ENCODE data around the gene DECR2.
"Not testable (repeated sequence)": the region's sequence is repeated elsewhere in the genome, so short reads cannot be mapped to it uniquely, and the experiment has no call there.

Gene DECR2

GRCh38 chr16:405548-406506, 4.1 kb downstream of the DECR2 start:
- FAIRE-seq = no peak

GRCh38 chr16:407253-407652, 5.6 kb downstream of the DECR2 start:
- FAIRE-seq = no peak

DNA sequence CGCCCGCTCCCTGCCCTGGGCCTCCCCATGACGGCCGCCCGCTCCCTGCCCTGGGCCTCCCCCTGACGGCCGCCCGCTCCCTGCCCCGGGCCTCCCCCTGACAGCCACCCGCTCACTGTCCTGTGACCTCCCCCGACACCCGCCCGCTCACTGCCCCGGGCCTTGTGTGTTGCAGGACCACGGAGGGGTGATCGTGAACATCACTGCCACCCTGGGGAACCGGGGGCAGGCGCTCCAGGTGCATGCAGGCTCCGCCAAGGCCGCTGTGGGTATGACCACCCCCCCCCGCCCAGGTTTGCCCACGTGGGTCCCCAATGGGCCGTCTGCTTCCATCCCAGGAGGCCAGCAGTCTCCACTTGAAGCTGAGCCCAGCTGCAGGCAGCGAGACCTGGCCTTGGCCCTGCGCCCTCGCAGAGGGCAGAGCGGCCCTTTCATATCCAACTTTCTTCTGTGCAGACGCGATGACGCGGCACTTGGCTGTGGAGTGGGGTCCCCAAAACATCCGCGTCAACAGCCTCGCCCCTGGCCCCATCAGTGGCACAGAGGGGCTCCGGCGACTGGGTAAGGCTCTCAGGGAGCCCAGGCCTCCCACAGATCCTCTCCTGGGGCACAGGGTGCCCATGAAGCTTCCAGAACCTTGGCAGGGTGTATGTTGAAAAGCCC, 9.0 kb downstream of the DECR2 start:
- no peak for FAIRE-seq

DNA sequence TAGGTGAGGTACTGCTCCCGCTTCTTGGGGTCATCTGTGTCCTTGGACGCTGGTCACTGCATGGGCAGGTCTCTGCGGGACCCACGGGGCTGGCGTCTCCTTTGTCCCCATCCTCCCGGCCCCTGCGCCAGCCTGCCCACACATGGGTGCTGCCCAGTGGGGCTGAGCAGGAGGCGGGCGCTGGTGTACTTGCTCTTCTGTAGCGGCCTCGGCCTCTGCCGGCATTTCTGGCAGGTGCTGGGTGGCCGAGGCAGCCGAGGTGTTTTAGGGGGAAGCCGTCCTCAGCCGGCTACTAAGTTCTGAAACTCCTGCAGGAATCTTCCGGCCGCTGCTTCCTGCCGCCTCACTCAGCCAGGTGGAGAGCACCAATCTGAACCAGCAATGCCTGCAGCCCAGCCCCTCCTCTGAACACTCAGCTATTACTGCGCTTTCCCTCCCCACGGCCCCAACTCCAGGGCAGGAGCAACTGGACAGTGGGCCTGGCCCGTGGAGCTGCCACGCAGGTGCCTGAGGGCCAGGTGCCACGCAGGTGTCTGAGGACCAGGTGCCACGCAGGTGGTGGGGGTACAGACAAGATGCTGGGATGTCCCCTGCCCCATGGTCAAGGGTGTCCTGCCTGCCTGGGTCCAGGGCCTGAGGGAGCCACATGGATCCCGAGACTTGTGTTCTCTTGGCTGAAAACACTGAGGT, 10.0 kb downstream of the DECR2 start:
- no peak for FAIRE-seq

DNA sequence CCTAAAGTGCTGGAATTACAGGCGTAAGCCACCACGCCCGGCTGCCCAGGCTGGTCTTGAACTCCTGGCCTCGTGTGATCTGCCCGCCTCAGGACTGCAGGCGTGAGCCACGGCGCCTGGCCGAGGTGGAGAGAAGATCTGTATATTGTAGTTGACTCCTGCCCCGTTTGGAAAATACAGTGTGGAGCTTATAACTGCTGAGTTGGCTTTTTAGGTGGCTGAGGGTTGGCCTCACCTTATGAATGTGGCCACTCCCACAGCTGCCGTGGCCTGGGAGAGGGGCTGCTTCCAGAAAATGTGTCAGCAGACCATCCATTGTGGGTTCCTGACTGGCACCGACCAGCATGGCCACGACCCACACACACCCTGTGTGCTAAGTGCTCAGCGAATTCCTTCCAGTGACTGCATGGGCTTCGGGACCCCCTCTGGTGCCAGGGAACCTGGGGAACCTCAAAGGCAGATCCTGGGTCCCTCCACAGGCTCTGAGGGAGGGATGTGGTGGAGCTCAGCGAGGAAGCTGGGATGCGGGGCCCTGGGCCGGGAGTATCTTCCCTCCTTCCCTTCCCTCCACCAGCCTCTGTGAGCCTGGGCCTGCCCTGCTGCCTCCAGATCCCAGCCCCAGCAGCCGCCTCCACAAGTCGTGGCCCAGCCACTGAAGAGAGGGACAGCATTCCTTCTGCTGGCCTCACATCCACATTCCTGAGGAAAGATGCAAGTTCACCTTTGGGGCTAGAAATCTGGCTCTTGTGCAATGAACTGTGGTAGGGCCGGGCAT, 12.9 kb downstream of the DECR2 start:
- FAIRE-seq = no peak

GRCh38 chr16:415170-415498, 13.4 kb downstream of the DECR2 start:
- FAIRE-seq = not testable (repeated sequence)

DNA sequence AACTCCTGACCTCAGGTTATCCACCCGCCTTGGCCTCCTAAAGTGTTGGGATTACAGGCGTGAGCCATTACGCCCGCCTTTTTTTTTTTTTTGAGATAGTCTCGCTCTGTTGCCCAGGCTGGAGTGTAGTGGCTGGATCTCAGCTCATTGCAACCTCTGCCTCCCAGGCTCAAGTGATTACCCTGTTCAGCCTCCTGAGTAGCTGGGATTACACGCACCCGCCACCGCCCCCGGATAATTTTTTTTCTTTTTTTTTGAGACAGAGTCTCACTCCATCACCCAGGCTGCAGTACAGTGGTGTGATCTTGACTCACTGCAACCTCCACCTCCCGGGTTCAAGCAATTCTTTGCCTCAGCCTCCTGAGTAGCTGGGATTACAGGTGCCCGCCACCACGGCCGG, 20.5 kb downstream of the DECR2 start:
- FAIRE-seq = not testable (repeated sequence)

GRCh38 chr16:424033-424622, 22.4 kb downstream of the DECR2 start:
- no peak for FAIRE-seq

- no peak for FAIRE-seq
Observed at GRCh38 chr16:424623-425081, 23.0 kb downstream of the DECR2 start.

- FAIRE-seq = no peak
Observed at GRCh38 chr16:425082-425718, 23.5 kb downstream of the DECR2 start, which contains the start of gene RAB11FIP3. TSS of gene RAB11FIP3 (plus strand) at chr16:425649. CDS start at chr16:426007, 358 bp downstream.

GRCh38 chr16:425740-426114, 24.0 kb downstream of the DECR2 start:
- no peak for FAIRE-seq

- FAIRE-seq = no peak
Observed at GRCh38 chr16:426115-426905, 24.6 kb downstream of the DECR2 start.

- no peak for FAIRE-seq
Observed at GRCh38 chr16:426906-427249, 25.2 kb downstream of the DECR2 start.

DNA sequence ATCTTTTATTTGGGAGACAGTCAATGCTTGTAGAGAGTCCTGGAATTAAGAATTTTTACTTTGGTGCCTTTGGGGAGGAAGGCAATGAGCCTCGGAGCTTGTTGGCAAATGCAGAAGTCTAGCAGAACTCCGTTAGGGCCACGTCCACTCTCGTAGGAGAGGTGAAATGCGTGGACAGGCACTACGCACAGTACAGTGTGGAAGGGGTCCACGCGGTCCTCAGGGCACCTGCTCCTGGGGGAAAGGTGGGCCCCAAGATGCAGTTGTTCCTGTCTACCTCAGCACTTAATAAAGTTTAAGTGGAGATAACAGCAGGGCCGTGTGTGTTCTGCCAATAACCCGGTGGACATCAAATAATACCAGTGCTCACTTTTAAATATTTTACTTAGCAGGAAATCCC, 25.6 kb downstream of the DECR2 start:
- FAIRE-seq = no peak

DNA sequence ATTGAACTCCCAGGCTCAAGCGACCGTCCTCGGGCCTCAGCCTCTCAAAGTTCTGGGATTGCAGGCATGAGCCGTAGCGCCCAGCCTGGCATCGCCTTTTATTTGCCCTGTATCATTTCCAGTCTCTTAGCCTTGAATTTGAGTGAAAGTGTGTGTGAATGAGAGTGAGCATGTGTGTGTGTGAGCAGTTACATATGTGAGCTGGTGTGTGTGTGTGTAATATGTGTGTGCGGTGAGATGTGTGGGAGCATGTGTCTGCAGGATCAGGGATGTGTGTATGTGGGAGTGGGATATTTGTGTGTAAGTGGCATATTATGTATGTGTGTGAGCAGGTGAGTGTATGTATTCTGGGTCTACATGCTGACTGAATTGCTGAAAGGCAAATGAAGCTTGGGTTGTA, 29.2 kb downstream of the DECR2 start:
- FAIRE-seq = no peak

- FAIRE-seq = no peak
Observed at GRCh38 chr16:440627-441026, 38.9 kb downstream of the DECR2 start.

DNA sequence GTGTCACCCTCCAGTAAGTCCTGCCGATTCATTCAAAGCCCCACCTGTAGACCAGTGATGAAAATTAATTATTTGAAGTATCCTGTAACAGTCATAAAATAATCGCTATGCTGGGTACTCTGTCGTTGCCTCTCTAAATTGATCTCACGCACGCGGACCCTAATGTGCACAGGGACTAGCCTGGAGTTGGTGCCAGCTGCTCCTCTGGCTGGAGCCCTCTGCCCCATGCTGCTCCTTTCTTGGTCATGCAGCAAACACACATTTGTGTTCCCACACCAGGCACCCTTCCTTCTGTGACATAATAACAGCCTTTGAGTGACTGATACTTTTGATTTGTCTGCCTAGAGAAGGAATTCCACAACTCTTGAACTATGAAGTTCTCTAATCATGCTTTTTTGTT, 39.8 kb downstream of the DECR2 start:
- no peak for FAIRE-seq

- no peak for FAIRE-seq
Observed at GRCh38 chr16:442976-443375, 41.3 kb downstream of the DECR2 start.

- no peak for FAIRE-seq
Observed at GRCh38 chr16:444027-444426, 42.3 kb downstream of the DECR2 start.

DNA sequence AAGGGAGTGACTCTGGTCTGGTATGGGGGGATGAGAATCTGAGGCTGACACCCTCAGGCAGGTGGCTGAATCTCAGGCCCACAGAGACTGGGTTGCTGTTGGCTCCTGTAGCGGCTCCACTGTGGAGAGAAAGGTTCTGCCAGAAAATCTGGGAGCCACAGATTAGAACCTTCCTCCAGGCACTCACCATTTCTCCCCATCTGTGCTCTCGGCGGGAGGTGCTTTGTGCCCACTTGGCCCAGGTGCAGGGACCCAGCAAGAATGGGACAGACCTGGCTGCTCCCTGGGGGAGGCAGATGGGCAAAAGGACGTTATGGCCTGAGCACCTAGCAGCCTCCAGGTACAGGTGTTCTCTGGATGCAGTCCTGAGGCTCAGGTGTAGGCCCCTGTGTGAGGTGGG, 43.9 kb downstream of the DECR2 start:
- FAIRE-seq = no peak

GRCh38 chr16:450385-450784, 48.7 kb downstream of the DECR2 start:
- no peak for FAIRE-seq
